D721Med (cell line): ENCODE data around the gene TTC36.

Experiments used
- DNase-seq: peaks from one replicate; pipeline ENCODE4 v3.0.0; 2011; ENCODE audit warnings: low spot score; ENCODE audit not compliant: insufficient read length
- FAIRE-seq: peaks from 2 replicates; lab custom pipeline; 2011; peaks lifted over from hg19 to GRCh38; lab: Jason Lieb, UNC
- TF ChIP-seq, protein P1 (sequence below): IDR thresholded peaks from 2 replicates; pipeline ENCODE4 v1.5.1; 2012; ENCODE audit warnings: mild to moderate bottlenecking, control low read depth; ENCODE audit not compliant: insufficient read depth; ENCODE audit errors: missing control alignments

Gene TTC36

DNA sequence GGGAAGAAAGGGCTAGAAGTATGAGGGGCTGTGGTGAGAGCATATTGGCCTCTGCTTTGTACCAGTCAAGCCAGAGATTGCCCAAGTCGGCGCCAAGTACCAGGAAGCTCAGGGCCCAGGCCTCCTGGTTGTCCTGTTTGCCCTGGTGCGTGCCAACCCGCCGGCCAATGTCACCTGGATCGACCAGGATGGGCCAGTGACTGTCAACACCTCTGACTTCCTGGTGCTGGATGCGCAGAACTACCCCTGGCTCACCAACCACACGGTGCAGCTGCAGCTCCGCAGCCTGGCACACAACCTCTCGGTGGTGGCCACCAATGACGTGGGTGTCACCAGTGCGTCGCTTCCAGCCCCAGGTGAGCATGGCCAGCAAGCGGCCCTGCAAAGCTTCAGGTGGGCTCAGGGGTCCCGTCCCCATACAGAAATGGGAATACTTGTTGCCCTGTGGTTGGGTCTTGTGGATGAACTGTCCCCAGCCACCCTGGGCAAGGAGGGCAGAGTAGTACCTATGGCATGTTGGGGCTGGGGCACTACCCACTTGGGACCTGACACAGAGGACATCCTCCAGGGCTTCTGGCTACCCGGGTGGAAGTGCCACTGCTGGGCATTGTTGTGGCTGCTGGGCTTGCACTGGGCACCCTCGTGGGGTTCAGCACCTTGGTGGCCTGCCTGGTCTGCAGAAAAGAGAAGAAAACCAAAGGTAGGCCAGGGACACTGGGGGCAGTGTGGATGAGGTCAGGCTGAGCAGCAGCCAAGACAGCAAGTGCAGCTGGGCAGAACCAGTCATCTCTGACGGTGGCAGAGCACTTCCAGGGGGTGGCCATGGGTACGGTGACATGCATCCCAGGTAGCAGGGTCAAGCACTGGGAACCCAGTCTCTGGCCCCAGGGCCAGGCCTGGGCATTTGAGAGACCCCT is 5.8 kb downstream of the TTC36 start:
- no peak for FAIRE-seq
- TF ChIP-seq, protein P1, sequence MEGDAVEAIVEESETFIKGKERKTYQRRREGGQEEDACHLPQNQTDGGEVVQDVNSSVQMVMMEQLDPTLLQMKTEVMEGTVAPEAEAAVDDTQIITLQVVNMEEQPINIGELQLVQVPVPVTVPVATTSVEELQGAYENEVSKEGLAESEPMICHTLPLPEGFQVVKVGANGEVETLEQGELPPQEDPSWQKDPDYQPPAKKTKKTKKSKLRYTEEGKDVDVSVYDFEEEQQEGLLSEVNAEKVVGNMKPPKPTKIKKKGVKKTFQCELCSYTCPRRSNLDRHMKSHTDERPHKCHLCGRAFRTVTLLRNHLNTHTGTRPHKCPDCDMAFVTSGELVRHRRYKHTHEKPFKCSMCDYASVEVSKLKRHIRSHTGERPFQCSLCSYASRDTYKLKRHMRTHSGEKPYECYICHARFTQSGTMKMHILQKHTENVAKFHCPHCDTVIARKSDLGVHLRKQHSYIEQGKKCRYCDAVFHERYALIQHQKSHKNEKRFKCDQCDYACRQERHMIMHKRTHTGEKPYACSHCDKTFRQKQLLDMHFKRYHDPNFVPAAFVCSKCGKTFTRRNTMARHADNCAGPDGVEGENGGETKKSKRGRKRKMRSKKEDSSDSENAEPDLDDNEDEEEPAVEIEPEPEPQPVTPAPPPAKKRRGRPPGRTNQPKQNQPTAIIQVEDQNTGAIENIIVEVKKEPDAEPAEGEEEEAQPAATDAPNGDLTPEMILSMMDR: no peak
- DNase-seq: no peak

DNA sequence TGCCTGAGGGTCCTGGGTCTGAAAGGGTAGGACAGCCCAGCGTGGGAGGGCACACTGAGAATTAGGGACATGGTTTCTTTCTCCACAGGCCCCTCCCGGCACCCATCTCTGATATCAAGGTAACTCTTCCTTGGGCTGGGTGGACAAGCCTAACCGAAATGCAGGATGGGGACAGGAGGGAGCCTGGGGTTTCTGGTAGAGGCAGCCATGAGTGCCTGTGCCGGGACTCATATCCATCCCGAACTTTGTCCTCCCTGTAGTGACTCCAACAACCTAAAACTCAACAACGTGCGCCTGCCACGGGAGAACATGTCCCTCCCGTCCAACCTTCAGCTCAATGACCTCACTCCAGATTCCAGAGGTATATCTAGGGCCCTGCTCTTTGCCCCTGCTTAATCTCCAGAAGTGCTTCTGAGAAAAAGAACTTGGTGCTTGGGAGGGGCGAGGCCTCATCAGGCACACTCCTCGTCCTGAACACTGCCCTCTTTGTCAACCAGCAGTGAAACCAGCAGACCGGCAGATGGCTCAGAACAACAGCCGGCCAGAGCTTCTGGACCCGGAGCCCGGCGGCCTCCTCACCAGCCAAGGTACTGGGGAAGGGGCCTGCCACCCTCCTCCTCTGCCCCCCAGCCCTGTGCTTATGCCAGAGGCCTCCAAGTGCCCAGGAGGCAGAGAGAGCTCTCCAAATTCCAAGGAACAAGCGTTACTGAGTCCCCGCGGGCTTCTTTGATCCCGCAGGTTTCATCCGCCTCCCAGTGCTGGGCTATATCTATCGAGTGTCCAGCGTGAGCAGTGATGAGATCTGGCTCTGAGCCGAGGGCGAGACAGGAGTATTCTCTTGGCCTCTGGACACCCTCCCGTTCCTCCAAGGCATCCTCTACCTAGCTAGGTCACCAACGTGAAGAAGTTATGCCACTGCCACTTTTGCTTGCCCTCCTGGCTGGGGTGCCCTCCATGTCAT is 6.8 kb downstream of the TTC36 start:
- DNase-seq (no peak), FAIRE-seq (no peak)
- TF ChIP-seq, protein P1: no peak

DNA sequence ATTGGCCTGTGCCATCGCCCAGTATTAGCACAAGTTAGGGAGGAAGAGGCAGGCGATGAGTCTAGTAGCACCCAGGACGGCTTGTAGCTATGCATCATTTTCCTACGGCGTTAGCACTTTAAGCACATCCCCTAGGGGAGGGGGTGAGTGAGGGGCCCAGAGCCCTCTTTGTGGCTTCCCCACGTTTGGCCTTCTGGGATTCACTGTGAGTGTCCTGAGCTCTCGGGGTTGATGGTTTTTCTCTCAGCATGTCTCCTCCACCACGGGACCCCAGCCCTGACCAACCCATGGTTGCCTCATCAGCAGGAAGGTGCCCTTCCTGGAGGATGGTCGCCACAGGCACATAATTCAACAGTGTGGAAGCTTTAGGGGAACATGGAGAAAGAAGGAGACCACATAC is 8.0 kb downstream of the TTC36 start:
- FAIRE-seq (no peak), DNase-seq (no peak)
- TF ChIP-seq, protein P1: no peak

DNA sequence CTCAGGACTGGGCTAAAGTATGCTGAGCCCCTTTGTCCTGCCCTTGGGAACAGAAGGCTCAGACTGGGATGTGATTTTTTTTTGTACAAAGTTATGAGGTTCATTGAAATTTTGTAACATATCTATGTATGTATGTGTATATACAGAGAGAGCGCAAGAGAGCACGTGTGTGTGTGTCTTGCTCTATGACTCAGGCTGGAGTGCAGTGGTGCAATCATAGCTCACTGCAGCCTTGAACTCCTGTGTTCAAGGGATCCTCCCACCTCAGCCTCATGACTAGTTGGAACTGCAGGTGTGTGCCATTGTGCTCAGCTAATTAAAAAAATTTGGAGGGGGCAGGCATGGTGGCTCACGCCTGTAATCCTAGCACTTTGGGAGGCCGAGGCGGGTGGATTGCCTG is 9.5 kb downstream of the TTC36 start:
- DNase-seq (no peak), FAIRE-seq (no peak)
- TF ChIP-seq, protein P1: no peak

DNA sequence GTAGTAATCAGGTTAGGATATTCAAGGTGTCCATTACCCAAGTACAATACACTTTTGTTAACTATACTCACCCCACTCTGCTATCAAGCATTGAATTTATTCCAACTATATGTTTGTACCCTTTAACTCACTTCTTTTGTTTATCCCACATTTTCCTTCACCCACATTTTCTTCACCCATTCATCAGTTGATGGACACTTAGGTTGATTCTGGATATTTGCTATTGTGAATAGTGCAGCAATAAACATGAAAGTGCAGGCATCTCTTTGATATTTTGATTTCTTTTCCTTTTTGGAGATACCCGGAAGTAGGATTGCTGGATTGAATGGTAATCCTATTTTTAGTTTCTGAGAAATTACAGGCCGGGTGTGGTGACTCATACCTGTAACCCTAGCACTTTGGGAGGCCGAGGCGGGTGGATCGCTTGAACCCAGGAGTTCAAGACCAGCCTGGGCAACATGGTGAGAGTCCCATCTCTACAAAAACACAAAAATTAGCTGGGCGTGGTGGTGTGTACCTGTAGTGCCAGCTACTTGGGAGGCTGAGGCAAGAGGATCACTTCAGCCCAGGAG is 10.2 kb downstream of the TTC36 start:
- TF ChIP-seq, protein P1: no peak
- FAIRE-seq (no peak), DNase-seq (no peak)

DNA sequence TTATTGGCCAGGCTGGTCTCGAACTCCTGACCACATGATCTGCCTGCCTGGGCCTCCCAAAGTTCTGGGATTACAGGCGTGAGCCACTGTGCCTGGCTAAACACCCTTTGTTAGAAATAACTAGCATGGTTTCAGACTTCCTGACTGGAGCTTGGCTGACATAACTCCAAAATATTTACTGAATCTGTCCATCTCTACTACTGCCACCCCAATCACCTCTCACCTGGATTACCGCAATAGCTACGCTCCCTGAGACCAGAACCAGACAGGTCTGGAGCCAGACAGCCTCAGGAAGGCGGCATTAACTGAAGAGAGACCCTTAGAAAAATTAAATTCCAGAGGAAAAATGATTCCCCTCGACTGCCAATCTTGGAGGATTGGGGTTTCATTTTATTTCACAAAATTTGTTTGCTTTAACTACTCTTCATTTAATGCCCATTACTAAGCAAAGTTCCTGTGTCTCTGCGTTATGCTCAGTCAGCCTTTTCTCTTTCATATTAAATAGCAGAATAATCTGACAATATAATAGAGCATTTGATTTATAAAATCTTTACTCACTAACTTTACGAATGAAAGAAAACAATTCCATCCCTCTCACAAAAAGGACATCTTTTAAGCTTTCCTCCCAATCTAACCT is 16.9 kb downstream of the TTC36 start:
- FAIRE-seq (no peak), DNase-seq (no peak)
- TF ChIP-seq, protein P1: no peak
